HT1080 (cell line): ENCODE results near the gene MCOLN2. TPM values are rescaled to one million over a fixed set of nuclear protein-coding genes. Genes with fewer than 3 reads are reported as not detected.
A peak's percentile ranks its signal among the peaks of the same experiment; 100 is the strongest.
"Not testable (repeated sequence)": the region's sequence is repeated elsewhere in the genome, so short reads cannot be mapped to it uniquely, and the experiment has no call there.

ENCODE experiments used
- DNase-seq: peaks from one replicate; pipeline ENCODE4 v3.0.0-alpha.2; 2015; ENCODE audit warnings: low read depth
- total RNA-seq: library from RNA; depleted of rRNA; stranded (reverse); fragments of >200 nt; shearing (Covaris generic); gene quantifications from 2 replicates; pipeline ENCODE4 v1.2.3, GENCODE V29; 2014

MCOLN2 gene
- total RNA-seq, 1 experiment from 2014 or later, result 14.9 TPM

DNA sequence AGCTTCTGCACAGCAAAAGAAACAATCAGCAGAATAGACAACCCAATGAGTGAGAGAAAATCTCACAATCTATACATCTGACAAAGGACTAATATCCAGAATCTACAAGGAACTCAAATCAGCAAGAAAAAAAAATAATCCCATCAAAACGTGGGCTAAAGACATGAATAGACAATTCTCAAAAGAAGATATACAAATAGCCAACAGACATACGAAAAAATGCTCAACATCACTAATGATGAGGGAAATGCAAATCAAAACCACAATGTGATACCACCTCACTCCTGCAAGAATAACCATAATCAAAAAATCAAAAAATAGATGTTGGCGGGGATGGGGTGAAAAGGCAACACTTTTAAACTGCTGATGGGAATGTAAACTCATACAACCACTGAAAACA, 10.4 kb downstream of the MCOLN2 start:
- DNase-seq, result not testable (repeated sequence)

DNA sequence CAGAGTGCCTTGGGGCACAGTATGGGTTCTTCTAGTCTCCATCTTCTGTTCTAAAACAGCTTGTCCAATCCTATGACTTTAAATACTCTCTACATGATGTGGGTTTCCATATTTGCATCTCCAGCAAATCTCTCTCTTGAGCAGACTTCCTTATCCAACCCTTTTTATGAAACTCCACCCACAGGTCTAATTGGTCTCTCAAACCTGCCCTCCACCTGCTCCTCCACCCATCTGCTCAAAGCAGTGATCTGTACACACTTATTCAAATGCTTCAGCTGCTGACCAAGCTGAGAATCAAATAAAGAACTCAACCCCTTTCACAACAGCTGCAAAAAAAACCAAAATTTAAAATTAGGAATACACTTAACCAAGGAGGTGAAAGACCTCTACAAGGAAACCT, 11.5 kb downstream of the MCOLN2 start:
- no peak for DNase-seq

DNA sequence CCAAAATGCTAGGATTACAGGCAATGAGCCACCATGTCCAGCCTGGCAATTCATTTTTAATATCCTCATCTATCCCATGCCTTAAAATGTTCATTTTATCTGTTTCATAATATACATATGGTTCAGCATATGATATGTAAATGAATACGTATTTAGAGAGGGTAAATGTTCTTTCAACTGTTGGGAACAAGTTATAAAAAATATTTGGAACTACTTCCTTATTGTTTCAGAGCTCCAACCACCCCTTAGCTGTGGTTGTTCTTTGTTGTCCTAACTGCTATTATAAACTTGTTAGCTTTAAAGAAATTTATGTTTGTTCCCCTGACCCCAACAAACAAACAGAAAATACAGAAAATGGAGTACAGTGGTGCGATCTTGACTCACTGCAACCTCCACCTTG, 14.5 kb downstream of the MCOLN2 start:
- DNase-seq, result no peak

DNA sequence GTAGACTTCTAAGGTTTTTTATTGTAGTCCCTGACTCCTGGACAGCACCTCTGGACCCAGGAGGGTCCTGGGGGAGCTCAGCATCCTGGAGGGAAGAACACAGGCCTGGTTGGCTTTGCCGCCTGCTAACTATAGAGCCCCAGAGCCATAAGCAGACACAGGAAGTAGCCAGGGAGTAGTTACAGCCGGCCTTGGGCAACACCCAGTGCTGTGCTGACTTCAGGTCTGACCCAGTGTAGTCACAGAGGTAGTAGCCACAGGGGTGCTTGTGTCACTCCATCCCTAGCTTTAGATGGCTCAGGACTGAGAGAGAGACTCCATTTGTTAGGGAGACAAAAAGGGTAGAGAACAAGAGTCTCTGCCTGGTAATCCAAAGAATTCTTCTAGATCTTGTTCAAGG, 21.9 kb downstream of the MCOLN2 start:
- no peak for DNase-seq

DNA sequence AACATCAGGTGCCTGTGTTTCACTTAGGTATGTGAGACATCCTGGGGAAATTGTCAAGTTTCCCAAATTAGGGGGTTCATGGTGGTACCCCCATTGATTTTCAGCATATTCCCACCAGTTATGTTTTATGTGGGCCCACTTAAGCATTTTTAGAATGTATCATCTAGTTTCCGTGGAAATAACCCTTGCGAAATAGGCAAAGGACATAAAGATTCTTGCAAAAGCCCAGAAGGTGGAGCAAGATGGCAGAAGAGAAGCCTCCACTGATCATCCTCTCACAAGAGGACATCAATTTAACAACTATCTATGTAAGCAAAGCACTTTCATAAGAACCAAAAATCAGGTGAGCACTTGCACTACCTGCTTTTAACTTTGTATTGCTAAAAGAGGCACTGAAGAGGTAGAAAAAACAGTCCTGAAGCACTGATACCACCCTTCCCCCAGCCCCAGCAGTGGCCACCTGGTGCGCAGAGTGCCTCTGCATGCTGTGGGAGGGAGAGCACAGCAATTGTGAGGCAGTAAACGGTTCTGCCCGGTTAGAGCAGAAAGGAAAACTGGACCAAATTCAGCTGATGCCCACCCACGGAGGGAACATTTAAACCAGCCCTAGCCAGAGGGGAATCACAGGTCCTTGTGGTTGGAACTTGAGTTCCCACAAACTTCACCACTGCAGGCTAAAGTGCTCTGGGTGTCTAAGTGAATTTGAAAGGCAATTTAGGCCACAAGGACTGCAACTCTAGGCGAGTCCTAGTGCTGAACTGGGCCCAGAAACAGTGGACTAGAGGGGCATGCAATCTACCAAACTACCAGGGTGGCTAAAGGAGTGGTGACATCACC, 23.2 kb downstream of the MCOLN2 start:
- no peak for DNase-seq

DNA sequence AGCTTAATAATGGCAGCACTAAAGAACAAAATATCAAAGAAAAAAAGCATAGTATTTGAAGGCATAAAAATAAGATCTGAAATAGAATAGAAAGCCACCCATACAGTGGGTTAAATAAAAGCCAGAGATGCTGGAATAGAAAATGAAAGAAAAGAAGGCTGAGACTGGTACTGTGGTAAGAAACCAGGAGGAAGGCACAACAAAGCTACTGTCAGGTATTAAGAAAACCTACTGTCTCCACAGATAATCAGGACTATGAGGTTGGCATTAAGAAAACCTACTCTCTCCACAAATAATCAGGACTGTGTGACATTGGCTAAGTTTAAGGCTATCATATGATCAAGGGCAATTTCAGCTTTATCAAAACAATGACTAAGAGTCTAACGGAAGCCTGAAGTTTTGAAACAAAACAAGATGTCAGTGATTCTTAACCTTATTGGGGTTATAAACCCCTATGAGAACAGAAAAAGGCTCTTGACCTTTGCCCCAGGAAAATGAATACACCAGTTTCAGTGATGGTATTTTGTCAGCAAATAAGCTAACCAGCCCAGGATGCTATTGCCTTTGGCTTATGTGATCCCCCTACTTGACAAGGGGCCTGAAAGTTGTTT, 24.4 kb downstream of the MCOLN2 start:
- peak; percentile 31 for DNase-seq

DNA sequence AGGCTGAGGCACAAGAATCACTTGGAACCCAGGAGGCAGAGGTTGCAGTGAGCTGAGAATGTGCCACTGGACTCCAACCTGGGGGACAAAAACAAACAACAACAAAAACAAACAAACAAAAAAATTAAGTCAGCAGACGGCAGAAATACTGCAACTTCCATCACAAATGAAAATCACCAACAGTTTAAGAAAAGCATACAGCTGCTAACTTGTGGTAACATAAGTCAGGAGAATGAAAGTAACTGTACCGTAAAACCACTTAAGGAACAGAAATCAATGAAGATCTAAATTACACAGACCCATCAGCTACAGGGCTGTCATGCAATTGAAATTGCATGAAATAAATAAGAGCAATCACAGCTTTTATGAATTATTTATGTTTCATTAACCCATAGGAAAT, 25.0 kb downstream of the MCOLN2 start:
- DNase-seq, result no peak

DNA sequence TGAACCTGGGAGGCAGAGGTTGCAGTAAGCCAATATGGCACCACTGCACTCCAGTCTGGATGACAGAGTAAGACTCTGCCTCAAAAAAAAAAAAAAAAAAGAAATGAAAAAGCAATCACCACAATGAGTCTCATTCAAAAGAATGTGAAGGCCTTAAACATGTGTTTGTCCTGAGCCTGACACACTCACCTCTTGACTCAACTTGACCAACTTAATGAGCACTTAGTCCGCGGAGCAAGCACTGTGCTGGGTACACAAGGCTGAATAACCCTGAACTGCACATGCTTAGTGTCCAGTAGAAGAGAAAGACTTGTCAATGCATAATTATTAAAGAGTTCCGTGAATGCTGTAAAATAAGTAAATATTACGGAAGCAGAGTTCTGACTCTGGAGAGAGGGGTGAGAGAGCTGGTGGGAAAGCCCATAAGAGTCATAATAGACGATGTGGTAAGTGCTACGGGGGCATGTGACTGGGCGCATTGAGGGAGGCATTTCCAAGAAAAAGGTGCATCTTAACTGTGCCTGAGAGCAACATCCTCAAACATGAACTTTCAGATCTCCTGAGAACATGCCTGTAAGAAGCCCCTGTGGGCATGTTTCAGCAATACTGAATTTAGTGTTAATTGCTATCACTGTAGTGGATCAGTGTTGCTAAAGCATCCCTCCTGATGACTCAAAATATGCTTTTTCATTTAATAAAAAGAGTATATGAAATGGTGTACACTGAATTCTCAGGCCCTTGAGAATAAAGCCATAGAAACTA, 27.2 kb downstream of the MCOLN2 start:
- DNase-seq, result no peak

DNA sequence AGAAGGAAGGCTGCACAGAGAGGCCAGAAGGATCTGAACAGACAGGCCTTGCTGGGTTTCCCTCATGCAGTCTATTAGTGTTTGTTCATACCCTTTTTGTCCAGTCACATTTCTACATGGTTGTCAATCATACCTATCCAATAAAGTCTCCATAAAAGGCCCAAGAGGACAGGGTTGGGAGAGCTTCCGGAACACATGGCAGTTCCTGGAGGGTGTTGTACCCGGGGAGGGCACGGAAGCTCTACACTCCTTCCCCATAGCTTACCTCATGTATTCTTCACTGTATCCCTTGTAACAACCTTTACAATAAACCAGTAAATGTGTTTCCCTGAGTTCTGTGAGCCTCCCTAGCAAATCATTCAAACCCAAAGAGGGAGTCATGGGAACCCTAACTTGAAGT, 28.0 kb downstream of the MCOLN2 start:
- DNase-seq, result no peak

DNA sequence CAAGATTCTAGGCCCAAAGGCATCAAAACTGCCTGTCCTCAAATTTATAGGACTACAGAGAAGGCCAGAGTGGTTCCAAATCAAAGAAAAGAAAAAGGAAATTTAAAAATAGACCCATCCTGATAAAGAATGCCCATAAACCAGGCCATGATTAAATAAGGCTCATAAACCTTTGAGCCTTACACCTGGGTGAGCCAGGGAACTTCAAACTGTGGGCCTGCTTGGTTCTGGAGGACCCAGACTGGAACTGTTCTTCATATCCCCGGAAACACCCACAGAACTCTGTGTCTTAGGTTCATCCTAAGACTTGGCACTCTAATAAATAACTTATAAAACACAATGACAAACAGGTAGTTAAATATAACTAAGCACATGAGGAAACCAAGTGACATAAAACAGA, 28.8 kb downstream of the MCOLN2 start:
- no peak for DNase-seq

DNA sequence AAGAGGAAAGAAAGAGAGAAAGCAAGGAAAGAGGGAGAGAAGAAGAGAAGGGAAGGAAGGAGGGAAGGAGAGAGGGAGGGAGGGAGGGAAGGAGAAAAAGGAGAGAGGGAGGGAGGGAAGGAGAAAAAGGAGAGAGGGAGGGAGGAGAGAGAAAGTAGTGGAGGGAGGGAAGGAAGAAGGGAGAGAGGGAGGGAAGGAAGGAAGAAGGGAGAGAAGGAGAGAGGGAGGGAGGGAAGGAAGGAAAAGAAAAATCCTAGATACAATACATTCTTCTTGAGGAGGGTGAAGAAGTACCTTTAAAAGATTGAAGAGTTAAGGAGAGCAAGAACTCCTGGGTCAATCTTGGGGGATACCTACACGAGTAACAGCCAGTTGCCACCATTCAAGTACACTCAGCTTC, 29.2 kb downstream of the MCOLN2 start:
- DNase-seq, result no peak

DNA sequence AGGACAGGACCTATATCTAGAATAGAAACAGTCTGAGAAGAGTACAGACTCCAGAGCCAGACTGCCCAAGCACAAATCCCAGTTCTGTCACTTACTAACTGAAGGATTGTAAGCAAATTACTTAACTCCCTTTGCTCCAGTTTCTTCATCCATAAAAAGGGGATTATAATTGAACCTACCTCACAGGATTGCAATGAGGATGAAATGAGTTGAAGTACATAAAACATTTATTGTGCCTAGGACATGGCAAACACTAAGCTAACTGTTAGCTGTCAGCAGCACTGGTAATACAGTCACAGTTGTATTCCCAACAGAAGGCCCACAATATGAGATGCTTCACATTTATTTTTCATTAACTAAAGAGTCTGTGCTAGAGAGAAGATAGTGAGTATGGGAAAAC, 33.9 kb downstream of the MCOLN2 start:
- DNase-seq, result no peak

DNA sequence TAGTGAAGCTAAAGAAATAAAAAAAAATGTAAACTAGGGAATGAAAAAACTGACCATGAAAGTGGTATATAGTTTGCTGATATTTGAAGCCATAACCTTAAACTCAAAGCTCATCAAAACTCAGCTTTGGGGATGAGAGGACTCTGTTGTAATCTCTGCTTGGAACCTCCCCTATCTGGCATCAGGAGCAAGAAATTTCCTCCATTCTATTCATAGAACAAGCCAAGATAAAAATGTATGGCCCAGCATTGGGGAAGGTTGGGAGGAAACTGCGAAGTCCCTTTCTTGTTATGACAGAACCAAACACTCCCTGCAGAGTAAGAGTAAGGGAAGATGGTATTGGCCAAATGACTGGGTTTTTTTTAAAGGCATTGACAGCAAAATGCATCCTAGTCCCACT, 35.6 kb downstream of the MCOLN2 start:
- DNase-seq, result no peak

DNA sequence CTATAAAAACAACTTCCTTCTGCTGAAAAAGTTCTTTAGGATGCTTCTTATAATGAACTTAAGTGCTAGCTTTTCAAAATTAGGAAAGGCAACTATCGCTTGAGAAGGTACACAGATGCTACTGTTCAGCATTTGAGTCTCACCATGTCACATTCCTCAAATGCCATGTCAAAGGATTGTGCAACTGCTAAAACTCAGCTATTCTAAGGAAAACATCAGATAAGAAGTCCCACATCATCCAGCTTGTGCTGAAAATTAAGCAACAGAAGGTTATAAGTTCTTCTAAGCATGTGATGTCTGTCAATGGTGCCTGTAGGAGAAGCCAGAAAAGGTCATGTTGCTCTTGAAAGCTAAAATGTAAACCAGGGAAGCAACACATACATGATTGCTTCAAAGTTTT, 36.5 kb downstream of the MCOLN2 start:
- DNase-seq, result peak; percentile 8

DNA sequence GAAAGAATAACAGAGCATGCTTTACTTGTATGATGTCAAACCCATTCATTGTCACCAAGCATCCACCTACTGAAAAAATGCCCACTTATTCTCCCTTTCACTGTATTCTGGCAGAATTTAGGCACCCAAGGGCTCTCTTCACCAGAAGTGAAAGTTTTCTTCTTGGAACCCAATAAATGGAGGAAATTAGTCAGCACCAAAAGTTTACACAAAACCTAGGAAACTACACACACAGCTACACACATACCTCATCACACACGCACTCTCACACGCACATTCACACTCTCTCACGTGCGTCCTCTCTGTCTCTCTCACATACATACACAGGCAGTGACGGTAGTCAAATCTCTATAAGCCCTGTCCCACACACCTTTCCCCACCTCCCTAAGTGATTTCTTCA, 37.6 kb downstream of the MCOLN2 start:
- no peak for DNase-seq

DNA sequence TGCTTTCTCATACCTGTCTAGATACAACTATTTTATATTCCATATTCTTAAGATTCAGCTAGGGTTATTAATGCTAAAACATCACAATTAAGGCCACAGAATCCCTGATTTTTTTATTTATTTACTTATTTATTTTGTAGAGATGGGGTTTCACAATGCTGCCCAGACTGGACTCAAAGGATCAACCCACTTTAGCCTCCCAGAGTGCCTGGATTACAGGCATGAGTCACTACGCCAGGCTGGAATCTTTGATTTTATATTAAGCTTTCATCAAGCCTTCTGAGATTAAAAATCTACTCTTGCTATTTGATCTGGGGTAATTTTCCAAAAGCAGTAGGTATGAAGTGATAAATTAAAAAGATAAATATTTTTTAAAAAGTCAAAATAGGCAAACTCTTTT, 38.9 kb downstream of the MCOLN2 start:
- DNase-seq, result no peak

DNA sequence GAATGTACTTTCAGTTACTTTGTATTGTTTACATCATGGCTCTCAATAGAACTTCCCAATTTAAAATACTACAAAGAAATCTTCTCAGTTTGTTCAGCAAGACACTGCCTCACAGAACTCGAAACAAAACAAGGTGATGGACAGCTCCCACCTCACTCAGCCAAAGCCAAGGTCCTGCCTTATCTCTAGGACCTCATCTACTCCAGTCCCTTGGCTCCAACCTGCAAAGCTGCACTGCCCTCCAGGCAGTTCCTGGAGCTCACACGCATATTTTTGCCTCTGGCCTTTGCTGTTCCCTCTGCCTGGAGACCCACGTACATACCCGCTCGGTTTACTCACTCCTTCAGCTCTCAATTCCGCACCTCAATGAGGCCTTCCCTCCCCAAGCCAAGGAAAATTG, 40.3 kb downstream of the MCOLN2 start:
- DNase-seq, result no peak

DNA sequence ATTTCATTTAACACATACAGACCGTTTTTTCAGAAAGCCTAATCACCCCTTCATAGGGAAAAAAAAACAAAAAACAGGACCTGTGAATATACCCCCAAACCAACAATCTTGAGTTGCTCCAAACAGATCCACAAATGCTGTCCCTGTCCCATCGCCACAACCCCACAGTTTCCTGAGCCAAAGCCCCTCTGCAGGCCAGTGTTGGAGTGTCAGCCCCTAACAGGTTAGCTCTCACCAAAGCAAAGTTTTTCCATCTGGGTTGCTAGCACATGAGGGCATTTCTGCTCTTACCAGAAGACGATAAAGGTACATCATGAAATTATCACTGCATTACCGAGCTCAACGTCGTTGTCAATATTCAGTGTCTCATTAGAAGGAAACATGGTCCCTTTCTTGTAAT, 40.8 kb downstream of the MCOLN2 start:
- no peak for DNase-seq

DNA sequence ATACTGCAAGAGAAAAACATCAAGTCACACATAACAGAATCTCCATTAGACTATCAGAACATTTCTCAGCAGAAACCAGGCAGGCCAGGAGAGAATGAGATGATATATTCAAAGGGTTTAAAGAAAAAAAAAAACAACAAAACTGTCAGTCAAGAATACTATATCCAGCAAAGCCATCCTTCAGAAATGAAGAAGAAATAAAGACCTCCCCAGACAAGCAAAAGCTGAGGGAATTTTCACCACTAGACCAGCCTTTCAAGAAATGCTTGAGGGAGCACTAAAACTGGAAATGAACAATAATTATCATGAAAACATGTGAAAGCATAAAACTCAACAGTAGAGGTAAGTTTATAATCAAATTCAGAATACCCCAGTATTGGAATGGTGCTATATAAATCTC, 47.2 kb downstream of the MCOLN2 start:
- no peak for DNase-seq

DNA sequence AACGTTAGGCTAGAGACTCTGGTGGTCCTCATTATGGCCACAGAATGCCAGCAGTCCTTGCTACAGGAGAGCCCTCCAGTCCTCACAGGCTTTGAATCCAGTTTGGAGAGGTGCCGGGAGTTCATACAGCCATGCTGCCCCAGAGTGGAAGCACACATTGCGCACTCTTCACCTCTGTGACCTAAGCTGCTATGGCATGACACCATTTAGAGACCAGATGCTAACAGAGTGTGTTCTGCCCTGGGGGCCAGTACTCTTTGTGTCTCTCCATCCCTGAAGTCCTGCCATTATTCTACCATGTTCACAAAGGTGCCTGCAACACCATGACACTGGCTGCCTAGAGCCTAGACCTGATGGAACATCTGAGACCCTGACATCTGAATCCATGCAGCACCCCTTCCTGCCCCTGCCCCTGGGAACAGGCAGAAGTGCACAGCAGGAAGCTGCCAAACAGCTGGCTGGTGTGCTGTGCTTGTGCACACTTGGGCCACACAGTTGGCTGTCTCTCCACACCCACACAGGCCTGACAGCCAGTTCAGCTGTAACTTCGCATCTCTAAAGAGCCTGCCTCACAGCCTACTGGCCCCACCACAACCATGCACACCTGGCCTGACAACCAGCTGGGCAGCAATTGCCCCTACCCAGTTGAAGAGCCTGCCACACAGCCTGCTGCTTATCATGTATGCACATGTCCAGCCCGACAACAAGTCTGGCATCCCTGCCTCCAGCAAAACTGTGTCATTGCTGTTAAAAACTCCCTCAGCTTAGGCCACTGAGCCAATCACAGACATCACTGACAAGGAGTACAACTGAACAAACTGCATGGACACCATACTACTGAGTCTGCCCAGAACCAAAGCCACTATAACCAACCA, 49.1 kb downstream of the MCOLN2 start:
- no peak for DNase-seq

DNA sequence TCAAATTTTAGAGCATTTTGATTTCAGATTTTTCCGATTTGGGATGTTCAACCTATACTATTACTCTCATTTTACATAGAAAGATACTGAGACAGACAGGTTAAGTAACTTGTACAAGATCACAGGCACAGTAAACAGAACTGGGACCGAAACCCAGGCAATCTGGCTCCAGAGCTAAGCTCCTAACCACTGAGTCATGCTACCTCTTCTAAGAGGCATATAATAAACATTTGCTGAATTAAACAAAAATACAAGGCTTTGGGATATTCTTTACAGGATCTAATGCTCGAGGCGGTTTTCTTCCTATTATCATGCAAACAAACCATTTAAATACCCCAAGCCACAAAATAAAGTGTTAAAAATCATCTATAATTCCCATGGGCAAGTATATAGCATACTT, 50.3 kb downstream of the MCOLN2 start:
- DNase-seq, result no peak
